GM21423 (cell line): ENCODE data around the gene ANXA8L1.
"Not testable (repeated sequence)": the region's sequence is repeated elsewhere in the genome, so short reads cannot be mapped to it uniquely, and the experiment has no call there.

ENCODE experiments used
- ATAC-seq: cut with Tn5 transposase; IDR thresholded peaks from one replicate; pipeline ENCODE4 v1.9.1; 2021; ENCODE audit warnings: mild to moderate bottlenecking, moderate library complexity; ENCODE audit not compliant: unreplicated experiment

ANXA8L1 gene

DNA sequence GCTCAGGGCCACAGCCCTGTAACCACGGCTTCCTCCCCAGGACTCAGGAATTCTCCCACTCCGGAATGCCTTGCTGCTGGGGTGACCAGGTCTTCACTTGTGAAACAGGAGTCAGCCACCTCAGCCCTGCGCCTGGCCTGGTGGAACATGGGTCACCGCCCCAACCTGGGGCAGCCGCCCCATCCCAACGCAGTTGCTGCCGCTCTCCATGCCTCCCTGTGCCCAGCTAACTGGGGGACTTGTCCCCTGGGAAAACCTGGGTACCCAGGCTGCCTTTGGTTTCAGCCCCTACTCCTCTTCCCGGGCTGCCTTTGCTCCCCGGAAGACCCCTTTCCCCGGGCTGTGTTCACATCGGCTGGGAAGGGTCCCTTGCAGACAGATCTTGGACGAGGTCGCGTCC lies 22.2 kb downstream of the ANXA8L1 start:
- not testable (repeated sequence) for ATAC-seq

DNA sequence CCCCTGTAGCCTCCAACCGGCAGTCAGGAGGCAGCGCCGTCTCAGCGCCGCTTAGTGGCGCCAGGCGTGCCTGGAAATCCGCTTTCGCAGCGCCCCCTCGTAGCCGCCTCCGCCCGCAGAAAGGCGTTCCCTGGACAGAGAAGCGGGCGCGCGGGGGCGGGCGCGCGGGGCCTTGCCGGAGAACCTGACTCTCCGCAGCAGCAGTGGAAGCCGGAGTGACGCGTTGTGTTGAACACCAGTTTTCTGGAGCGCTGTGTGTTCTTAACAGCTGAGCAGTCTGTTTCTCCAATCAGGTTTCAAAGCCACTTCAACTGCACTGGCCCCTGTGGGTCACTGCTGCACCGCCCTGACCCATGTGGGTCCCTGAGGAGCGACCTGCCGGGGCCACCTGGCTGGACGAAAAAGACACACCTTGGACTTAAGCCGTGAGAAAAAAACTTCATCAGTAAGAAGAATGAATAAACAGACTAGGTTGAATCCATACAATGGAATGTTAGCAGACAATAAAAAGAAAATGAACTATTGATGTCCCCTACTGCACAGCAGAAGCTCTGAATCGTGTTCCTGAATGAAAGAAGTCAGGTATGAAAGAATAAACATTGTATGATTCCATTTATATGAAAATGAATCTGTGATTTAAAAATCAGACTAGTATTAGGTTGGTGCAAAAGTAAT lies 22.8 kb downstream of the ANXA8L1 start:
- ATAC-seq = not testable (repeated sequence)

DNA sequence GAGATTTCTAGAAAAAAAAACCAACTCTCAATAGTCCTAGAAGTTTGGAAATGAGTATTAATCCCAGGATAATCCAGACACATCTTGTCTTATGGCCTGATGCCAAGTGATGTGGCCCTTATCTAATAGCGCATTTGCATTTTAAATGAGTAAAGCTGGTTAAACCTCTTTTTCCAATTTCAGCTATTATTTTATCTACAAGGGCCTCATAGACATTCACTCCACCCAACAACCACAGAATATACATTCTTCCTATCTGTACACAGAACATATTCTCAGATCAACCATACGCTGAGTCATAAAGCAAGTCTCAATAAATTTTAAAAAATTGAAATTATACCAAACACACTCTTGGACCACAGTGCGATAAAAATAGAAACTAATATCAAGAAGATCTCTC lies 34.0 kb downstream of the ANXA8L1 start:
- ATAC-seq = not testable (repeated sequence)

DNA sequence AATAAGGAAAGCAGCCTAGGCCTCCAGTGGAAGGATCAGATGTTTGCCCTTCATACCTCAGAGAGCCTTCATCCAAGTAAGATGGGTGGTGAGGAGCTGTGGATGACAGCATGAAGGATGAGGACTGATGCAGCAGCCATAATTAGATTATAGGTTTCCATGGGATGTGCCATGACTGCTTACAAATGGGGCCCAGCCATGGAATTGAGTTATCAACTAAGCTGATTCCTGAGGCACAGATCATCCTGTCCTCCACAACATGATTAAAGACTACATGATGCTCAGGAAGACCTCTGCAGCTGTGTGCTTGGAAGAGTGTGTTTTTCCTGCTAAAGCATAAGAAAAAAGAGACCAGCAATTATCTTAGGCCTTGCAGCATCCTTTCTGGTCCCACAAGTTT lies 35.5 kb downstream of the ANXA8L1 start:
- ATAC-seq = not testable (repeated sequence)

DNA sequence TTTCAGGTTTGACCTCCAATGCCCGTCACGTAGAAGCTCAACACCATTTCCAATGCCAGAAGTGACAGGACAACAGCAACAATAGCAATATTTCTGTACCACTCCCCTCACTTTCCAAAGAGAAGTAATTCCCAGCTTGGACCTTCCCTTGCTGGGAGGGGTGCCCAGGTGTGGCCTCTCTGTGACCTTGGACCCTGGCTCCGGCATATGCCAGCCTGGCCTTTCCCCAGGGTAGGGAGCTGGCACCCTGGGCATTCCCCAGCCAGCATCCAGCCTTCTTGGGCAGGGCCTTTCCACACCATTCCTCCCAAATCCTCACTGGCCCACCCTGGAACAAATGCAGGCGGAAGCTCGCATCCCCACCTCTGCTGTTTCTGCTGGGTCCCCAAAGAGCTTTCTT lies 37.1 kb downstream of the ANXA8L1 start:
- not testable (repeated sequence) for ATAC-seq

DNA sequence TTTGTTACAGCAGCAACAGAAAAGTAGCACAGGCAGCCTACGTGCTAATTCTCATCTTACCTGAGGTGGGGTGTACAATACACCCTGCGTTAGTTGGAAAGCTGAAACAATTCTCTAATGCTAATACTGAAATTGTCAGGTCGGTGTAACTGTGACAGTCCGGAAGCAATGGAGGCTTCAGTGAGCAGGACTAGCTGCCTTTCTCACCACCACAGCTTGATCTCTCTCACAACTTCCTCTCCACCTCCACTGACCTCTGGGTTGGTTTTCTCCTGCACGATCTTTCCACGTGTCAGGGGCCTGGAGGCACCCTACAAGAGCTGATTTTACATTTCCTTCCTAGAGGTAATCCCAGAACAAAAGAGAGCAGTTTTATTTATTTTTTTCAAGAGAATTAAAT lies 39.7 kb downstream of the ANXA8L1 start:
- ATAC-seq = not testable (repeated sequence)

DNA sequence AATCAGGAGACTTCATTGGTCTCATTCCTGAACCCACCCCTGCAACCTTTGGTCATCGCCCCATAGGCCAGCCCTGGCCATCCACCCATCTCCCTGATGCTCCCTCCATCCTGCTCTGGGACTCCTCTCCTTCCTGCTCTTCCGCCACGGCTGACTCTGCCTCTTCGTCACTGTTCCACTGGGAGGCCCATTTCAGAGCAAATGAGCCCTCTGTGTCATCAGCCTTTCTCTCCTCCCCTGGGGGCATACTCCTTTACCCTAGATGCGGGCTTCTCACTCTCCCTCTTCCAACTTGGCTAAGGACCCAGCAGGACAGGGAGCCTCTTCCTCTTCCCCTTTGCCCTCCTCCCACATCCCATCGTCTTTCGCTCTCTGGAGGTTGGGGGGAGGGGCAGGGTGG lies 42.7 kb downstream of the ANXA8L1 start:
- not testable (repeated sequence) for ATAC-seq

DNA sequence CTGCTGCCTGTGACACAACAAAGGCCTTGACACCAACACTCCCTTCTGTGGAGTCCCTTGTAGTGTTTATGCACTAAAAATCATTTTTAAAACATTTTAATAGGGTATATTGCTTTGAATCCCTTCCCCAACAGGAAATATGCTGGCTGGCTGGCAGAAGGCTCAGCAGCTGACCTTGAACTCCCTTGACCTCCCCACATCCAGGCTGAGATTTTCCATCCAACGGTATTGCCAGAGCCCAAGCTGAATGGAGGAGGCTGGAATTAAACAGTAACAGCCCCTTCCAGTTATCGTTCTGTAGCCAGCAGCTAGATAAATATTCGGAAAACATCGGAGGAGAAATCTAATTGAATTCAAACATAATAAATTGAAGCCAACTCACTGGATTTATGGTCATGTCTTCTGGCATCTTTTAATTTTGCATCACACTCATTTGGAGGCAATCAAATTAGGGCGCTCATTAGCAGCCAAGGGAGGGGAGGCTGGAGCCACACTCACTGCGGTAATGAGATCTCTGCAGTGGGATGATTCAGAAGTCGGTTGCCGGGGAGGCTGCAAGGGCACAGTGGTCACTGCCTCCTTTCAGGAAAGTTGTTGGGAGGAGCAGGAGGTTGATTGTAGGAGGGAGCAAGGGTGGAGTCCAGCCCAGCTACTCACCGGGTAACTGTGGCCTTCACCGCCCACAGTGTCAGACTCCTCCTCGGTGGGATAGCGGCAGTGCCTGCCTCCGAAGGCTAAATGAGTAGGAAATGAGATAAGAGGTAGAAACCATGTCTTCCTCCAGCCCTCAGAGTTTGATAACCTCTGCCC lies 44.2 kb downstream of the ANXA8L1 start:
- ATAC-seq = not testable (repeated sequence)

DNA sequence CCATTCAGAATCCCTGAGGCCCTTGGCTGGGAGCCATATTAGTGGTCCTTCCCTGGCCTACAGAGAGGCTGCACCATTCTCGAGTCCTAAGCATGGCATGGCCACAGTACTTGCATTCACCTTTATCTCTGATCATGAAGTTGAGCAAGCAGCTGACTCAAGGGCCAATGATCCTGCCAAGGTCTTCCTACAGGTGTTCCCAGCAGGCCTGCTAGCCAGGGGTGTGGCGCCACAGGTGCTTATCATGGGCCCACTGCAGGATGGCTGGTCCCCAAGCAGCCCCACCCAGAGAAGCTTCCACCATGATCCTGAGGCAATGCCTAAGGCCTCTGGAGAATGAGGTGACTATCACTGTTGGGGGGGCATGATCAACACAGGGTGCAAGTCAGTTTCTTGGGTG lies 48.0 kb downstream of the ANXA8L1 start:
- ATAC-seq = not testable (repeated sequence)

DNA sequence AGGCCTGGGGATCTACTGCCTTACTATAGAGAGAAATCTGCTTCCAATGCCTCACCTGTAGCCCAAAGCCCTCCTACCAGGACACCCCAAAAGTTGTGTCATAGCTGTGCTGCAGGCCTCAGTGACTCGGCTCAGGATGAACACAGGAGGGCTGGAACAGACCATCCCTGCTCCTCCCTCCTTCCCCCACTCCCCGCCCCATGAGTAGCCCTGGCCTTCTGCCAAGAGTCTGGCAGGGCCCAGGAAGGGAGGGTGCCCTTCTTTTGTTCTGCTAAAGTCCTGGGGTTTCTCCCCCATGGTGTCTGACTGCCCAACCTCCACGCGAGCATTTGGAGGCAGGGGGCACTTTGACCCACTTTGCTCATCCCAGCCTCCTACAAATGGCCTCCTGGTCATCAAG lies 65.4 kb downstream of the ANXA8L1 start:
- not testable (repeated sequence) for ATAC-seq
